GM19452 (cell line): ENCODE data around the gene LATS2.

Source experiments
- ATAC-seq: cut with Tn5 transposase; IDR thresholded peaks from one replicate; pipeline ENCODE4 v1.9.1; 2021; ENCODE audit not compliant: unreplicated experiment

Gene LATS2

GRCh38 chr13:21020176-21020575, 41.2 kb downstream of the LATS2 start:
- ATAC-seq = no peak

- no peak for ATAC-seq
Measured at GRCh38 chr13:21018220-21018619, 43.2 kb downstream of the LATS2 start.

- ATAC-seq = no peak
Measured at GRCh38 chr13:21016487-21016886, 44.9 kb downstream of the LATS2 start.

GRCh38 chr13:21015284-21015683, 46.1 kb downstream of the LATS2 start:
- ATAC-seq = no peak

- no peak for ATAC-seq
Measured at GRCh38 chr13:21014502-21015170, 46.8 kb downstream of the LATS2 start.

GRCh38 chr13:21014139-21014501, 47.3 kb downstream of the LATS2 start:
- no peak for ATAC-seq

GRCh38 chr13:21013682-21014038, 47.7 kb downstream of the LATS2 start:
- no peak for ATAC-seq

GRCh38 chr13:21012841-21013681, 48.3 kb downstream of the LATS2 start:
- no peak for ATAC-seq

GRCh38 chr13:21012211-21012610, 49.2 kb downstream of the LATS2 start:
- no peak for ATAC-seq

- ATAC-seq = no peak
Measured at GRCh38 chr13:21011378-21011777, 50.0 kb downstream of the LATS2 start.

- no peak for ATAC-seq
Measured at GRCh38 chr13:21010621-21011020, 50.8 kb downstream of the LATS2 start.

GRCh38 chr13:21009036-21009435, 52.4 kb downstream of the LATS2 start:
- ATAC-seq = no peak

GRCh38 chr13:21008026-21008425, 53.4 kb downstream of the LATS2 start:
- no peak for ATAC-seq

GRCh38 chr13:21006141-21007005, 55.0 kb downstream of the LATS2 start:
- no peak for ATAC-seq

- no peak for ATAC-seq
Measured at GRCh38 chr13:21005193-21005592, 56.2 kb downstream of the LATS2 start.

GRCh38 chr13:21001471-21001870, 59.9 kb downstream of the LATS2 start:
- ATAC-seq = no peak

- no peak for ATAC-seq
Measured at GRCh38 chr13:21000647-21001046, 60.7 kb downstream of the LATS2 start.

- no peak for ATAC-seq
Measured at GRCh38 chr13:20998649-20999415, 62.6 kb downstream of the LATS2 start.

GRCh38 chr13:20997301-20998161, 63.9 kb downstream of the LATS2 start:
- no peak for ATAC-seq

- ATAC-seq = no peak
Measured at GRCh38 chr13:20995245-20995838, 66.0 kb downstream of the LATS2 start.
